Fibroblast of villous mesenchyme (primary cell): ENCODE data around the gene COL4A1. TPM values are rescaled to one million over a fixed set of nuclear protein-coding genes. Genes with fewer than 3 reads are reported as not detected.
"Not testable (repeated sequence)": the region's sequence is repeated elsewhere in the genome, so short reads cannot be mapped to it uniquely, and the experiment has no call there.

ENCODE experiments used
- DNase-seq: peaks from one replicate; pipeline ENCODE4 v3.0.0-alpha.2; 2010; ENCODE audit warnings: low read depth
- H3K4me3 ChIP-seq: 2 replicates; pipeline ENCODE4 v1.5.1; 2011; ENCODE audit warnings: low read depth, mild to moderate bottlenecking, low read length
- CTCF ChIP-seq: IDR thresholded peaks from 2 replicates; pipeline ENCODE4 v1.5.1; 2012; ENCODE audit warnings: low read depth, mild to moderate bottlenecking, low read length; ENCODE audit not compliant: insufficient read depth
- total RNA-seq: library from RNA; depleted of rRNA; stranded (reverse); fragments of >200 nt; gene quantifications from 2 replicates; pipeline ENCODE4 v1.2.3, GENCODE V29; 2012

COL4A1 gene
- total RNA-seq, 1 donor, result 1,391 TPM

GRCh38 chr13:110119935-110120905 is 186.7 kb downstream of the COL4A1 start:
- no peak for DNase-seq
- no peak for TF ChIP-seq CTCF
- H3K4me3 ChIP-seq, result no peak overlapping the region

GRCh38 chr13:110118106-110118505 is 188.9 kb downstream of the COL4A1 start:
- DNase-seq, result no peak
- TF ChIP-seq CTCF, result no peak
- no peak overlapping the region for H3K4me3 ChIP-seq

GRCh38 chr13:110116072-110116487 is 190.9 kb downstream of the COL4A1 start:
- peak; percentile 88 for TF ChIP-seq CTCF
- no peak overlapping the region for H3K4me3 ChIP-seq
- peak; percentile 77 for DNase-seq

GRCh38 chr13:110115591-110115990 is 191.4 kb downstream of the COL4A1 start:
- DNase-seq, result no peak
- no peak for TF ChIP-seq CTCF
- no peak overlapping the region for H3K4me3 ChIP-seq

- DNase-seq, result peak; percentile 64
- H3K4me3 ChIP-seq, result no peak overlapping the region
These were observed 192.6 kb downstream of the COL4A1 start for GRCh38 chr13:110114316-110114715.

GRCh38 chr13:110113284-110113764 is 193.6 kb downstream of the COL4A1 start:
- peak; percentile 43 for DNase-seq
- TF ChIP-seq CTCF, result no peak
- no peak overlapping the region for H3K4me3 ChIP-seq

More at GRCh38 chr13:110114316-110114715, 192.6 kb downstream of the COL4A1 start:
- TF ChIP-seq CTCF, result no peak

GRCh38 chr13:110112379-110112778 is 194.6 kb downstream of the COL4A1 start:
- peak; percentile 44 for TF ChIP-seq CTCF
- DNase-seq, H3K4me3 ChIP-seq: not testable (repeated sequence)
